GM18867 (cell line): Measurements from ENCODE around the gene FAM186B.

Experiments used
- ATAC-seq: cut with Tn5 transposase; IDR thresholded peaks from one replicate; pipeline ENCODE4 v1.9.1; 2021; ENCODE audit warnings: mild to moderate bottlenecking, moderate library complexity; ENCODE audit not compliant: unreplicated experiment

The FAM186B gene

GRCh38 chr12:49554266-49554665 is 51.2 kb downstream of the FAM186B start:
- ATAC-seq: no peak

- peak; percentile 50 for ATAC-seq
These were observed 51.8 kb downstream of the FAM186B start for GRCh38 chr12:49553512-49554088.

- no peak for ATAC-seq
These were observed 52.5 kb downstream of the FAM186B start for GRCh38 chr12:49552899-49553298.

- no peak for ATAC-seq
These were observed 53.0 kb downstream of the FAM186B start for GRCh38 chr12:49552425-49552824.

- no peak for ATAC-seq
These were observed 53.4 kb downstream of the FAM186B start for GRCh38 chr12:49552014-49552413.

- ATAC-seq: no peak
These were observed 54.7 kb downstream of the FAM186B start for GRCh38 chr12:49550693-49551252.

GRCh38 chr12:49549735-49550692 is 55.4 kb downstream of the FAM186B start:
- ATAC-seq: no peak

GRCh38 chr12:49548822-49549648 is 56.4 kb downstream of the FAM186B start:
- no peak for ATAC-seq

- no peak for ATAC-seq
These were observed 57.0 kb downstream of the FAM186B start for GRCh38 chr12:49548481-49548821.

- no peak for ATAC-seq
These were observed 58.2 kb downstream of the FAM186B start for GRCh38 chr12:49547090-49547690.

- ATAC-seq: no peak
These were observed 59.0 kb downstream of the FAM186B start for GRCh38 chr12:49546481-49546880.

- no peak for ATAC-seq
These were observed 59.6 kb downstream of the FAM186B start for GRCh38 chr12:49545815-49546214.

GRCh38 chr12:49543914-49544815 is 61.3 kb downstream of the FAM186B start:
- ATAC-seq: no peak

- ATAC-seq: no peak
These were observed 62.1 kb downstream of the FAM186B start for GRCh38 chr12:49543221-49543913.

- ATAC-seq: no peak
These were observed 62.8 kb downstream of the FAM186B start for GRCh38 chr12:49542592-49543160.

GRCh38 chr12:49541911-49542505 is 63.4 kb downstream of the FAM186B start:
- no peak for ATAC-seq

GRCh38 chr12:49541140-49541861 is 64.1 kb downstream of the FAM186B start:
- ATAC-seq: no peak
